A549 (cell line): ENCODE data around the gene GALNT15.

Experiments
- BCL3 ChIP-seq: fragments of >200 bp; sonication (Bioruptor Twin); formaldehyde crosslinking; IDR thresholded peaks from 3 replicates; pipeline ENCODE4 v1.6.1; 2016
- EHMT2 ChIP-seq: fragments of 200-600 bp; sonication (generic); IDR thresholded peaks from 2 replicates; pipeline ENCODE4 v1.6.1; 2016; ENCODE audit warnings: antibody characterized with exemption, low read depth, mild to moderate bottlenecking, moderate library complexity
- EP300 ChIP-seq, 2 experiments: fragments of >200 bp; sonication (Bioruptor Twin); formaldehyde crosslinking; IDR thresholded peaks; 2 replicates in 1 of 2; 3 replicates in 1 of 2; pipeline ENCODE4 v1.6.1; 2016 to 2017
- HDAC2 ChIP-seq: fragments of 200-600 bp; sonication (generic); IDR thresholded peaks from 2 replicates; pipeline ENCODE4 v1.6.1; 2016
- HOXA7 ChIP-seq: fragments of 250-450 bp; sonication (Bioruptor Pico); IDR thresholded peaks from 2 replicates; pipeline ENCODE4 v1.5.0; 2020; ENCODE audit warnings: mild to moderate bottlenecking, moderate library complexity
- NR3C1 ChIP-seq: fragments of >200 bp; sonication (Bioruptor Twin); formaldehyde crosslinking; IDR thresholded peaks from 3 replicates; pipeline ENCODE4 v1.6.1; 2017
- POLR2A ChIP-seq: IDR thresholded peaks from 2 replicates; pipeline ENCODE4 v1.6.1; 2012; ENCODE audit warnings: mild to moderate bottlenecking, low read length
- RAD21 ChIP-seq, 2 experiments: fragments of >200 bp in 1 of 2; sonication (Bioruptor Twin) in 1 of 2; formaldehyde crosslinking in 1 of 2; IDR thresholded peaks in 1 of 2; conservative IDR thresholded peaks in 1 of 2; 2 replicates in 1 of 2; 3 replicates in 1 of 2; pipeline ENCODE4 v1.6.1; 2012 to 2018; ENCODE audit warnings: inconsistent platforms in 1 of 2
- SREBF2 ChIP-seq: fragments of 450-650 bp; IDR thresholded peaks from 2 replicates; pipeline ENCODE4 v1.6.1; 2014; ENCODE audit warnings: mild to moderate bottlenecking, moderate library complexity
- USF2 ChIP-seq: fragments of 450-650 bp; IDR thresholded peaks from 2 replicates; pipeline ENCODE4 v1.6.1; 2014; ENCODE audit warnings: antibody characterized with exemption
- ZFP36 ChIP-seq: fragments of 450-650 bp; IDR thresholded peaks from 2 replicates; pipeline ENCODE4 v1.6.1; 2014; ENCODE audit warnings: borderline replicate concordance; ENCODE audit not compliant: partially characterized antibody
- TF ChIP-seq, protein P1 (sequence below): fragments of >200 bp; sonication (Bioruptor Twin); formaldehyde crosslinking; IDR thresholded peaks from 3 replicates; pipeline ENCODE4 v1.5.1; 2016
- TF ChIP-seq, protein P2 (sequence below): fragments of 200-600 bp; sonication (generic); IDR thresholded peaks from 2 replicates; pipeline ENCODE4 v1.6.1; 2016; ENCODE audit warnings: antibody characterized with exemption, mild to moderate bottlenecking, moderate library complexity

DNA sequence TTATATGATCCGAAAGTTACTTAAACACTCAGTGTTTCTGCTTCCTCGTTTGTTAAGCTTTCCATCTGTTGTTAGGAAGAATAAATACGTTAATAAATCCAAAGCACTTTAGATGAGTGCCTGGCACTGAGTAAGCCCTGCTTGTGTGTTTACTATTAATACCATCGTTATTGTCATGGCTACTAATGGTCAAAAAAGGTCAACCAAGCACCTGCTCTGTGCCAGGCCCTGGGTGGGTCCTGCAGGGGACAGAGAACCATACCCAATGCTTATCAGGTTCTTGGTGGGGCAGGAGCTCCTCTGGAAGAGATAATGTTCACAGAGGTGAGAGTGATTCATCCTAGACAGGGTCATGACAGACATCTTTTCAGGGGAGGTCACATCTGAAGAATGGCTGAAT lies 39.9 kb downstream of the GALNT15 start:
- TF ChIP-seq, protein P1, sequence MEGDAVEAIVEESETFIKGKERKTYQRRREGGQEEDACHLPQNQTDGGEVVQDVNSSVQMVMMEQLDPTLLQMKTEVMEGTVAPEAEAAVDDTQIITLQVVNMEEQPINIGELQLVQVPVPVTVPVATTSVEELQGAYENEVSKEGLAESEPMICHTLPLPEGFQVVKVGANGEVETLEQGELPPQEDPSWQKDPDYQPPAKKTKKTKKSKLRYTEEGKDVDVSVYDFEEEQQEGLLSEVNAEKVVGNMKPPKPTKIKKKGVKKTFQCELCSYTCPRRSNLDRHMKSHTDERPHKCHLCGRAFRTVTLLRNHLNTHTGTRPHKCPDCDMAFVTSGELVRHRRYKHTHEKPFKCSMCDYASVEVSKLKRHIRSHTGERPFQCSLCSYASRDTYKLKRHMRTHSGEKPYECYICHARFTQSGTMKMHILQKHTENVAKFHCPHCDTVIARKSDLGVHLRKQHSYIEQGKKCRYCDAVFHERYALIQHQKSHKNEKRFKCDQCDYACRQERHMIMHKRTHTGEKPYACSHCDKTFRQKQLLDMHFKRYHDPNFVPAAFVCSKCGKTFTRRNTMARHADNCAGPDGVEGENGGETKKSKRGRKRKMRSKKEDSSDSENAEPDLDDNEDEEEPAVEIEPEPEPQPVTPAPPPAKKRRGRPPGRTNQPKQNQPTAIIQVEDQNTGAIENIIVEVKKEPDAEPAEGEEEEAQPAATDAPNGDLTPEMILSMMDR = no peak
- TF ChIP-seq HDAC2 = no peak
- no peak for TF ChIP-seq ZFP36
- no peak for TF ChIP-seq POLR2A
- TF ChIP-seq HOXA7 (CRISPR knock-in tag) = no peak
- no peak for TF ChIP-seq USF2
- no peak for TF ChIP-seq RAD21 (conservative IDR thresholded peaks at IDR 0.05 in 1 of 2, IDR thresholded peaks at IDR 0.05 in 1 of 2)
- TF ChIP-seq, protein P2, sequence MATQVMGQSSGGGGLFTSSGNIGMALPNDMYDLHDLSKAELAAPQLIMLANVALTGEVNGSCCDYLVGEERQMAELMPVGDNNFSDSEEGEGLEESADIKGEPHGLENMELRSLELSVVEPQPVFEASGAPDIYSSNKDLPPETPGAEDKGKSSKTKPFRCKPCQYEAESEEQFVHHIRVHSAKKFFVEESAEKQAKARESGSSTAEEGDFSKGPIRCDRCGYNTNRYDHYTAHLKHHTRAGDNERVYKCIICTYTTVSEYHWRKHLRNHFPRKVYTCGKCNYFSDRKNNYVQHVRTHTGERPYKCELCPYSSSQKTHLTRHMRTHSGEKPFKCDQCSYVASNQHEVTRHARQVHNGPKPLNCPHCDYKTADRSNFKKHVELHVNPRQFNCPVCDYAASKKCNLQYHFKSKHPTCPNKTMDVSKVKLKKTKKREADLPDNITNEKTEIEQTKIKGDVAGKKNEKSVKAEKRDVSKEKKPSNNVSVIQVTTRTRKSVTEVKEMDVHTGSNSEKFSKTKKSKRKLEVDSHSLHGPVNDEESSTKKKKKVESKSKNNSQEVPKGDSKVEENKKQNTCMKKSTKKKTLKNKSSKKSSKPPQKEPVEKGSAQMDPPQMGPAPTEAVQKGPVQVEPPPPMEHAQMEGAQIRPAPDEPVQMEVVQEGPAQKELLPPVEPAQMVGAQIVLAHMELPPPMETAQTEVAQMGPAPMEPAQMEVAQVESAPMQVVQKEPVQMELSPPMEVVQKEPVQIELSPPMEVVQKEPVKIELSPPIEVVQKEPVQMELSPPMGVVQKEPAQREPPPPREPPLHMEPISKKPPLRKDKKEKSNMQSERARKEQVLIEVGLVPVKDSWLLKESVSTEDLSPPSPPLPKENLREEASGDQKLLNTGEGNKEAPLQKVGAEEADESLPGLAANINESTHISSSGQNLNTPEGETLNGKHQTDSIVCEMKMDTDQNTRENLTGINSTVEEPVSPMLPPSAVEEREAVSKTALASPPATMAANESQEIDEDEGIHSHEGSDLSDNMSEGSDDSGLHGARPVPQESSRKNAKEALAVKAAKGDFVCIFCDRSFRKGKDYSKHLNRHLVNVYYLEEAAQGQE = no peak
- TF ChIP-seq EHMT2 = no peak
- TF ChIP-seq EP300 (IDR thresholded peaks at IDR 0.05) = no peak
- TF ChIP-seq BCL3 = no peak
- TF ChIP-seq NR3C1 = no peak
- no peak for TF ChIP-seq SREBF2
